NB4 (cell line): Measurements from ENCODE around the gene PRR13.

Source experiments
- DNase-seq: peaks from one replicate; pipeline ENCODE4 v3.0.0; 2010; ENCODE audit warnings: low read depth
- H3K4me3 ChIP-seq: one replicate; pipeline ENCODE4 v1.5.1; 2011; ENCODE audit warnings: mild to moderate bottlenecking, low read depth, low read length, moderate library complexity
- CTCF ChIP-seq: IDR thresholded peaks from one replicate; pipeline ENCODE4 v1.5.1; 2012; ENCODE audit warnings: low read depth, low read length
- MAX ChIP-seq: IDR thresholded peaks from 2 replicates; pipeline ENCODE4 v1.6.1; 2011; ENCODE audit warnings: low read depth, low read length
- MYC ChIP-seq: IDR thresholded peaks from 2 replicates; pipeline ENCODE4 v1.6.1; 2011; ENCODE audit warnings: low read depth, low read length
- POLR2A ChIP-seq: IDR thresholded peaks from 2 replicates; pipeline ENCODE4 v1.6.1; 2011; ENCODE audit warnings: mild to moderate bottlenecking; ENCODE audit not compliant: insufficient read length; ENCODE audit errors: extremely low read depth

PRR13 gene

GRCh38 chr12:53453953-53454640 lies 12.6 kb downstream of the PRR13 start:
- DNase-seq = no peak
- TF ChIP-seq POLR2A (no peak), CTCF (no peak), MAX (no peak), MYC (no peak)
- H3K4me3 ChIP-seq = peak overlapping the region; percentile 85

- DNase-seq = no peak
- peak overlapping the region; percentile 85 for H3K4me3 ChIP-seq
- TF ChIP-seq MYC = no peak
- TF ChIP-seq POLR2A = no peak
- no peak for TF ChIP-seq CTCF
- TF ChIP-seq MAX = no peak
Measured at GRCh38 chr12:53454707-53455106, 13.2 kb downstream of the PRR13 start.

- no peak overlapping the region for H3K4me3 ChIP-seq
- DNase-seq = no peak
- TF ChIP-seq CTCF = no peak
- TF ChIP-seq POLR2A = no peak
- no peak for TF ChIP-seq MAX
- no peak for TF ChIP-seq MYC
Measured at GRCh38 chr12:53456654-53457366, 15.3 kb downstream of the PRR13 start.

- TF ChIP-seq MYC (no peak), POLR2A (no peak), MAX (no peak), CTCF (no peak)
- no peak overlapping the region for H3K4me3 ChIP-seq
- DNase-seq = no peak
Measured at GRCh38 chr12:53459097-53459496, 17.6 kb downstream of the PRR13 start.

GRCh38 chr12:53461059-53461458 lies 19.5 kb downstream of the PRR13 start:
- TF ChIP-seq POLR2A = no peak
- TF ChIP-seq MYC = no peak
- H3K4me3 ChIP-seq = no peak overlapping the region
- DNase-seq = no peak

- no peak for DNase-seq
- H3K4me3 ChIP-seq = no peak overlapping the region
- TF ChIP-seq MAX (no peak), POLR2A (no peak), CTCF (no peak), MYC (no peak)
Measured at GRCh38 chr12:53461591-53461990, 20.1 kb downstream of the PRR13 start.
